ENCODE results near the gene SVIP.

Gene SVIP

DNA sequence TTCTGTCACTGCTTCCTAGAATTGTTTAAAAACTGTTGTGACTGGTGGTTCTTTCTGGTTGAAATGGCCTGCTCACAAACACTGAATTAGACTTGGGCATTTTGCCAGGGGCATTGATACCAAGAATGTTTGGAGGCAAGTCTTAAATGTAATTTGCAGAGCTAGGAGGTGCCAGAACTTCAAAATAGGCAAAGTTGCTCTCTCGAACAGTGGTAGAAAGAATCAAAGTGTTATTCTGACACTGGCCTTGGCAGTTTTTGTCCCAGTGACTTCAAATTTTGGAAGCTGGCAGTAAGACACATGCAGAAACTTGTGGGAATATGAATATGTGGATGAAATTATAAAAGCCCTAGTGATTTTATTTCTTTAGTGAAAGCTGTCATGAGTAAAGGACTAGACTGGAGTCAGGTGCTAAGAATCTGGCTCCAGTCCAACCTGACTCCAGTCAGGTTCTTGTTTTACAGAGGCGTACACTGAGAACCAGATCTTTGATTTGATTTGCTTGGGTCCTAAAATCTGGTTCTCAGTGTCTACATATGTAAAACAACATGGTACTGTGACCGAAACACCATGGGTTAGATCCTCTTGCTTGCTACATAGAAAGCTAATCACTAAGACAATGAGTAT is 20.9 kb downstream of the SVIP start:
- Mint-ChIP-seq H3K4me3 (no peak overlapping the region), H3K4me1 (ENCODE audit: low read depth) (no peaks in the 10 kb centered on the region), H3K36me3 (ENCODE audit: low read depth) (no peaks in the 10 kb centered on the region), H3K27me3 (ENCODE audit: low read depth) (no peaks in the 10 kb centered on the region), H3K9me3 (peaks cover 8% of the 10 kb centered on the region), H3K27ac (no peak overlapping the region)

DNA sequence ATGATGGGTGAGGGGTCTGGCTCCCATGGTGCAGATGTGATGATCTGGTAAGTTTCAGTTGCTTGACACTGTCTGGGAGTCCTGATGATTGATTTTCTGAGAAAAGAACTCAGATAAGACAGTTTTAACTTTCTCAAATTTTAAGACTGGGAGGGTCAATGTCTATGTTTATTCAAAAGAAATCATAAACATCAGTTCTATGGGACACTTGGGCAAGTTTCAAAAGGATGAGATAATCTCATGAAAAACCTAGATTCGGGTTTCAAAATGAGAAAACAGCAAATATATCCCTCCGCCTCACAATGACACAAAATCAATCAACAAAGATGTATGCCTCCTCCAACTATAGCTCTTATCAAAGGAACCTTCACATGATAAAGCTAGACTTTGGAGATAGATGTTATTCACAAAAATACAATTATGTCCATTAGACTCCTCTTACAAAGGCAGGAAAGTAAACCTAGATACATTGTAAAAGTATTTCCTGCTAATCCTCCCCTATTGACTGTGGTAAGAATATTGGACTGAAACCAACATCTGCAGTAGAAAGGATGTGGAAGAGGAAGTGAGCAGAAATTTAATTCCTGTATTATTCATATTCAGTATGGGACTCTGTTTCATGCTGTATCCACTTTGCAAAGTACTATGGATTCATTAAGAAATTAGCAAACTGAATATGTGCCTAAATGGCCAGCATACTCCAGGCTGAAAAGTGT is 21.6 kb downstream of the SVIP start:
- Mint-ChIP-seq H3K36me3 (ENCODE audit: low read depth) (no peaks in the 10 kb centered on the region), H3K27ac (no peak overlapping the region), H3K4me3 (no peak overlapping the region), H3K4me1 (ENCODE audit: low read depth) (no peaks in the 10 kb centered on the region), H3K9me3 (peaks cover 8% of the 10 kb centered on the region), H3K27me3 (ENCODE audit: low read depth) (no peaks in the 10 kb centered on the region)

DNA sequence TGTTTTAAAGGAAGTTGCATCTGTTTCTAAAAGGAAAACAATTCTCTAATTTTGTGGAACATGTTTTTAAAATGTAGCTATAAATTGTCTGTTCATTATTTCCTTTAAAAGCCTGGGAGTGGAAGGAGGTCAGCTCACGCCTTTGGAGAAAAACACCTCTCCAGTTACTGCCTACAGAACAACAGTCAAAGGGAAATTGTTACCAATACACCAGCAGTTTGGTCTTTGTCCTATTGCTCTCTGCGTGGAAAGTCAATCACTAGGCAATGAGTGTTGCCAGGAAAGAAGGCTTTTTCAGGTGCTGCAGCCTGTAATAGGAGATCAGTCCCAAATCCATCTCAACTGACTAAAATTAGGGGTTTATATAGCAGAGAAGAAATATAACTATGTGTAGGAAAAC is 22.2 kb downstream of the SVIP start:
- H3K27ac Mint-ChIP-seq = no peak overlapping the region
- no peak overlapping the region for H3K4me3 Mint-ChIP-seq
- no peaks in the 10 kb centered on the region for H3K4me1 Mint-ChIP-seq (ENCODE audit: low read depth)
- H3K27me3 Mint-ChIP-seq (ENCODE audit: low read depth) = no peaks in the 10 kb centered on the region
- no peaks in the 10 kb centered on the region for H3K36me3 Mint-ChIP-seq (ENCODE audit: low read depth)
- peaks cover 8% of the 10 kb centered on the region for H3K9me3 Mint-ChIP-seq

DNA sequence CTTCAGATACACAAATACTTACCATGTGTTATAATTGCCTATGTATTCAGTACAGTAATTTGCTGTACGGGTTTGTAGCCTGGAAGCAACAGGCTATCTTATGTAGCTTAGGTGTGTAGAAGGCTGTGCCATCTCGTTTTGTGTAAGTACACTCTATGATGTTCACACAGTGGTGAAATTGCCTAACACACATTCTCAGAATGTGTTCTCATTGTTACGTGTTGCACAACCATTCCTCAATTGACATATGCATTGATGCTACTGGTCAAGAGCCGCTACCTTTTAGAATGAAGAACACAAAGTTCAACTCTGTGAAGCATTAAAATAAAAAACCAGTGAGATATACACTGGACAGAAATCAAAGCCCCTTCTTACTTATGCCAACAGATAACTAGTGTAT is 26.7 kb downstream of the SVIP start:
- Mint-ChIP-seq H3K9me3 (no peaks in the 10 kb centered on the region), H3K27ac (no peak overlapping the region), H3K36me3 (ENCODE audit: low read depth) (no peaks in the 10 kb centered on the region), H3K4me3 (no peak overlapping the region), H3K4me1 (ENCODE audit: low read depth) (no peaks in the 10 kb centered on the region), H3K27me3 (ENCODE audit: low read depth) (peaks cover 6% of the 10 kb centered on the region)

DNA sequence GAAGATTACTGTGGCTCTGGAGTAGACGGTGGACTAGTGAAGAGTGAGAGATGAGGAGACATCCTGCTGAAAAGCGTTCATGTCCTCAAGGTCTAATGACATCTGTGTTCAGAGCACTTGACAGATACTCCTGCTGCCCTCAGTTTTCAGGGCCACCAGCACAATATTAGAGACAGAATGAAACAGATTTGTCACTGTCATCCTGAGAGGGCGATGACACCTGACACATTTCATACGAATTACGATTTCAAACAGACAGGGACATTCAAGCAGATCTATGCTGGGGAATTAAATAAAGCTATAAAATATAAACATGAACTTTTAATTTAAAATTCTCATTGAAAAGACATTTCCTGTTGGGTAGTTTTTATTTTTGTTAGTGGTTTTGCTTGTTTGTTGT is 29.1 kb downstream of the SVIP start:
- Mint-ChIP-seq H3K27me3 (ENCODE audit: low read depth) (peaks cover 11% of the 10 kb centered on the region), H3K36me3 (ENCODE audit: low read depth) (no peaks in the 10 kb centered on the region), H3K4me1 (ENCODE audit: low read depth) (no peaks in the 10 kb centered on the region), H3K4me3 (no peak overlapping the region), H3K9me3 (no peaks in the 10 kb centered on the region), H3K27ac (no peak overlapping the region)

DNA sequence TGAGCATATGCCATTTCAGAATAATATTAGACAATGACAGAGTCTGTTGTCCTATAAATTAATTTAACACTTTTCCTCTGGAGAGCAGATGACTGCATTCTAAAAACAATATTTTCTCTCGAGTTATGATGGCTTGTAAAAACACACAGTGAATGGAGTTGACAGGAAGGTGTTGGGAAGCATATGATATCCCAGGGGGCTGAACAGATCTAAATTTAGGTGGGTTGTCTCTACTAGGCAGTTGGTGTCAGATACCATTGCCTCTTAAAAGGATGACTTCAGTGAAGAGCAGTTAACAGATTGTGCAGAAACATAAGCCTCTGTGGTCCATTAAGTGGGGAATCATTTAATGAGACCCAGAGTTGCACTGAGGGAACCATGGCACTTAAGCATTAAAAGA is 30.7 kb downstream of the SVIP start:
- H3K27ac Mint-ChIP-seq = no peak overlapping the region
- no peaks in the 10 kb centered on the region for H3K9me3 Mint-ChIP-seq
- H3K4me3 Mint-ChIP-seq = no peak overlapping the region
- H3K36me3 Mint-ChIP-seq (ENCODE audit: low read depth) = no peaks in the 10 kb centered on the region
- no peaks in the 10 kb centered on the region for H3K4me1 Mint-ChIP-seq (ENCODE audit: low read depth)
- H3K27me3 Mint-ChIP-seq (ENCODE audit: low read depth) = peaks cover 11% of the 10 kb centered on the region

DNA sequence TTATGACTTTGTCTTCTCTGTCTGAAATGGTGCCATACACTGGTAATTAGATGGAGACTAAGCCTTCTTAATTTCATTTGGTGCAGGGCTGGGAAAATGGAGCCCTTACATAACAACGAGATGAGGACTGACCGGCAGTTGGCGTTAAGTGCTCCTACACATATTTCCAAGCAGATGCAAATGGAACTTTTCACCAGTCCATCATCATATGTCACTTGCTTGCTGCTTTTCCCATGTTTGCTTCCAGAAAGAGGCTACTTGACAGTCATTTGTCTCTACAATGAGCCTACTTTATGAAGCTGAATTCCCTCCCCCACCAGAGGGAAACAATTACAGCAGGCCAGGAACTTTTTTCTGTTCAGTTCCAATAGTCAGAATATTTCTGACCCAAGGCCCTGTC is 32.6 kb downstream of the SVIP start:
- Mint-ChIP-seq H3K27ac (no peak overlapping the region), H3K27me3 (ENCODE audit: low read depth) (peaks cover 14% of the 10 kb centered on the region), H3K9me3 (no peaks in the 10 kb centered on the region), H3K4me3 (no peak overlapping the region), H3K4me1 (ENCODE audit: low read depth) (no peaks in the 10 kb centered on the region), H3K36me3 (ENCODE audit: low read depth) (no peaks in the 10 kb centered on the region)

DNA sequence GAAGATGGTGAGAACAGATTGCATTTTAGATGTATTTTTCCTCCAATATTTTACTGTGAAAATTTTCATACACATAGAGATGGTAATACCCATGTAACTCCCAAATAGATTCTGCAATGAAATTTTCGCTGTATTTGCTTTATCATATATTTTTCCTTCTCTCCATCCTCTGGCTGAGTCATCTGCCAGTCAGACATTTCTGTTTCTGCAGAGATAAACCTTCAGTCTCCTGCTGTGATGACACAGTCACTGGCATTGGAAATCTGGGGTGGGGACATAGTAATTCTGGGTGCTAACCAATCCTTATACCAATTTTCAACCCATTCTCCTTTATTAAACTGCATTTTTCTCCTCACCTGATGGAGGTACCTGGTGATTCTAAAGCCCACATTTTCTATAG is 33.7 kb downstream of the SVIP start:
- H3K4me1 Mint-ChIP-seq (ENCODE audit: low read depth) = no peaks in the 10 kb centered on the region
- H3K27me3 Mint-ChIP-seq (ENCODE audit: low read depth) = peaks cover 14% of the 10 kb centered on the region
- H3K27ac Mint-ChIP-seq = no peak overlapping the region
- no peaks in the 10 kb centered on the region for H3K36me3 Mint-ChIP-seq (ENCODE audit: low read depth)
- no peak overlapping the region for H3K4me3 Mint-ChIP-seq
- no peaks in the 10 kb centered on the region for H3K9me3 Mint-ChIP-seq

DNA sequence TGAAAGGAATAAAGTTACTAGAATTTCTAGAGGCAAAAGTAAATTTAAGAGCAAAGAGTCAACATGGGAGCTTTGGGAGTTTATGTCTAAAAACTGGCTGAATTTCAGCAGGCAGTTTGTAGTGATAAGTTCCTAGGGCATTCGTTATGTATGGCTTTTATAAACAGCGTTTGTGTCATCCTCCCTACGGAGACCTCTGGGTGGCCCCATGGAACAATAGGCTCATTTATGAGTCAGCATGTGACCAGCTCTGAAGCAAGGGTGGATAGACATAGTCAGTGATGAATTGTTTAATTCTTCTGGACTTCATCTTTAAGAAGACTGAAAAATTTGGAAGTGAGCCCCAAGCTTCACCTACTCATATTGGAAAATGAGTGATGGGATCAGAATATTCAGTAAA is 37.1 kb downstream of the SVIP start:
- Mint-ChIP-seq H3K4me1 (ENCODE audit: low read depth) (no peaks in the 10 kb centered on the region), H3K4me3 (no peak overlapping the region), H3K27ac (no peak overlapping the region), H3K36me3 (ENCODE audit: low read depth) (no peaks in the 10 kb centered on the region), H3K27me3 (ENCODE audit: low read depth) (peaks cover 8% of the 10 kb centered on the region), H3K9me3 (no peaks in the 10 kb centered on the region)

DNA sequence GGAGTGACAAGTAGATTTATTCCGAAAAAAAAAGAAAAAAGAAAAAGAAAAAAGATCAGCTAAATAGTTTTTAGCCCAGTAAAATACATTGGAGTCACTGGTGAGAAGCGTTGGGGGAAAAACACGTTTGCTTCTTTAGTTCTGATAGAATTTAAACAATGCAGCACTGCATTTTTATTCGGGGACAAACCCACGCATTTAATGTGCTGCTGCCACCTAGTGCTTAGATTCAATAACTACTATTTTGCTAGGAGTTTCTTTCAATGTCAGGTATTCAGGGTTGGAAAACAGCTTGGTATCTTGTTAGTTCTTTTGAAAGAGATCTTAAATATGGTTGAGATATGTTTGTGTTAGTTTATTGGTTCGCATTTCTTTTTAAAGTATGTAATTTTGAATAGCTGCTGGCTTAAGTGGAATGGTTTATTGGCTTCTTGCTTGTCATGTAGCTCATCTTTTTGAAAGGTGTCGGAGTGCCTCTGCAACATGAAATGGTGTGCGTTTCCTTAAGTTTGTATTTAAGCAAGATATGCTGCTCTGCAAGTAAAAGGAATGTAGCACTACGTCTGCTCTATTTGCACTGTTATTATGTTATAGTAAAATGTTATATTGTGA is 41.9 kb downstream of the SVIP start:
- Mint-ChIP-seq H3K9me3 (no peaks in the 10 kb centered on the region), H3K4me3 (no peak overlapping the region), H3K36me3 (ENCODE audit: low read depth) (no peaks in the 10 kb centered on the region), H3K4me1 (ENCODE audit: low read depth) (no peaks in the 10 kb centered on the region), H3K27me3 (ENCODE audit: low read depth) (peaks cover 2% of the 10 kb centered on the region), H3K27ac (no peak overlapping the region)

DNA sequence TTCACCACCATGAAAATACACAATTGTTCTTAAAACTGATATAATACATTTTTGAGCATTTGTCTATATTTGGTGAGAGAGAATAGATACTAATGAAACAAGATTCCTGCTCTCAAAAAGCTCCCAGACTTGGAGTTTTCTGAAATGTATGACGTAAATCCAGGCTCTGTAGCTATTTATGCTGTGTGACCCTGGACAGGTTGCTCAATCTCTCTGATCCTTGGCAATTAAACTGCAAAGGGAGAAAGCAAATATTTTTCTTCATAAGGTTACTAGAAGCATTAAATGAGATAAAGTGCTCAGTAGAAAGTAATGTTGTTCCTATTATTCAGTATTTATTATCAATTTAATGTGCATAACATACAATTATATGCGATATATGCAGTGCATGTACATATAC is 42.5 kb downstream of the SVIP start:
- Mint-ChIP-seq H3K4me1 (ENCODE audit: low read depth) (no peaks in the 10 kb centered on the region), H3K36me3 (ENCODE audit: low read depth) (no peaks in the 10 kb centered on the region), H3K9me3 (no peaks in the 10 kb centered on the region), H3K4me3 (no peak overlapping the region), H3K27ac (no peak overlapping the region), H3K27me3 (ENCODE audit: low read depth) (no peaks in the 10 kb centered on the region)

DNA sequence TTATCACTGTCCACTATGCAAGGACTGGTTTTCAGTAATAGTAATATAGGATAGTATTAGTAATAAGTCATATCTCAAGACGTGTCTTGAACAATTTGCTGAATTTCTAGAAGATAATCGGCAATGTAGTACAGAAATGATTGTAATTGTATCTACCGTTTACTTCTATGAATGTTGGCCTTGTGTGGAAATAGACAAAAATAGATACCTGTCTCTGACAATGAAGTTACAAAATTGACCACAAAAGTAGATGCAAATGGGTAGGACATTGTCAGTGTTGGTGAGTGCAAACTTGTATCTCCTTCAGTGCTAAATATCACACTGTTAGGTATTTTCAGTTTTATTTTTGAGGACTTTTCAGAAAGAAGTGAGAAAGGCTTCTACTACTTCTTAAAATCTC is 43.1 kb downstream of the SVIP start:
- Mint-ChIP-seq H3K27me3 (ENCODE audit: low read depth) (no peaks in the 10 kb centered on the region), H3K27ac (no peak overlapping the region)

DNA sequence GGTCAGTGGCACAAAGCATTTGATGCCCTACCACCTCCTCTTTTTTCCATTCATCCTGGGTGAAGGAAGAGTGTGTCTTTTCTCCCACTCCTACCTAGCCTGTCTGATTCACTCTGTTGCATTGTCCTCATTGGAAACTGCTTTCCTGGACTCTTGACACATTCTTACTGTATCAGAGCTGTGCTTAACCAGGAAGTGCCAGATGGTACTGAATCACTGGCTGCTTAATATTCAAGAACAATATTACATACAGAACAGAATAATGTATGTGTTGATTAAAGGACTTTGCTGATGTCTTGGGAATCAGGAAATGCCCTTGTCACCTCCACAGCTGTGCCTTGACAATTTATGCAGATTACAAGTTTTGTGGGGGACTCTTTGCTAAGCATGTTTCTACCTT is 44.4 kb downstream of the SVIP start:
- H3K27me3 Mint-ChIP-seq (ENCODE audit: low read depth) = no peaks in the 10 kb centered on the region

More for the DNA sequence above, 43.1 kb downstream of the SVIP start:
- no peaks in the 10 kb centered on the region for H3K36me3 Mint-ChIP-seq (ENCODE audit: low read depth)
- no peaks in the 10 kb centered on the region for H3K4me1 Mint-ChIP-seq (ENCODE audit: low read depth)
- H3K4me3 Mint-ChIP-seq = no peak overlapping the region
- no peaks in the 10 kb centered on the region for H3K9me3 Mint-ChIP-seq

DNA sequence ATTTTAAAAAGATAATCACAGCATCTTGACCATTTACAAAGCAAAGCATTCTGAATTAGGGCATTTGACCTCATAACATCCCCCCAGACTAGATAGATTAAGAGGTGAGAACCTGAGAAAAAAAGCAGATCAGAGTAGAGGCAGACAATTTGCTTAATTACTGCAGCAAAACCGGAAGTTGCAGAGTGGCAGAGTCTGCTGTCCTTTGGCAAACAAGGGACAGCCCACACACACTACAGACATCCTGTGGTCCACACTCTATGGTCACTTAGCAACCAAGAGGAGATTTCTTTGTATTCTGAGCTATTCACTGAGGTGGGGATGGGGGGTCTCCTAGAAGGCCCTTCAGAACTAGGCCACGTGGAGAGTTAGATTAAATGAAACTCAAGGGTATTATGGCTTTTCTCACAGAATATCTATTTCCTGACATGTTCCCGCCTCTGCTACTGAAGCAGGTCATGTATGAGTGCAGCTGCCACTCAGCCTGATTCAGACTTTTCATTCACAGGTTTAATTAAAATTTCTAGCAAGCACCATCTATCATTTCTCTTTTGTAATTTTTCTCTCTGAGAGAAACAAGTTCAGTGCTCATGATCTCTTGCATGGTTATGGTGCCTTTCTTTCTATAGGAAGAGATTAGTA is 48.5 kb downstream of the SVIP start:
- Mint-ChIP-seq H3K4me3 (no peak overlapping the region), H3K36me3 (ENCODE audit: low read depth) (no peaks in the 10 kb centered on the region), H3K27me3 (ENCODE audit: low read depth) (peaks cover 5% of the 10 kb centered on the region), H3K9me3 (no peaks in the 10 kb centered on the region), H3K27ac (no peak overlapping the region), H3K4me1 (ENCODE audit: low read depth) (peaks cover 2% of the 10 kb centered on the region)

More for the DNA sequence above, 44.4 kb downstream of the SVIP start:
- no peaks in the 10 kb centered on the region for H3K9me3 Mint-ChIP-seq
- H3K4me3 Mint-ChIP-seq = no peak overlapping the region
- H3K27ac Mint-ChIP-seq = no peak overlapping the region
- no peaks in the 10 kb centered on the region for H3K36me3 Mint-ChIP-seq (ENCODE audit: low read depth)
- H3K4me1 Mint-ChIP-seq (ENCODE audit: low read depth) = peaks cover 2% of the 10 kb centered on the region

DNA sequence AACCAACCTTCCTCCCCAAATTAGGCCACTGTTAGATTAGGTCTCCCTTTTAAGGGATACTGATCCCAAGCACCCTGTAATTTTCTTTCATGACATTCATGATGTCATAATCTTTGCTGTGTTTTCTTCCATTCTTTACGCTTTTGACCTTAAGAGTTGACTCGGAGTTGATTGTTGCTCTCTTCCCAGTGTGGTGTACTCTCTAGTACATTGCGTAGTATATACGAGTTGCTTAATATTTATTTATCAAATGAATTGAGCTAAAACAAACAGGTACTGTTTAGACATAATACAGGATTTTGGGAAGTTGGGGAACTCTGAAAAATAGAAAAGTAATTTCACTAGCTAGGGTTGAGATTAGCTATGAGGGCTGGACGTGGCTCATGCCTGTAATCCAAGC is 49.8 kb downstream of the SVIP start:
- Mint-ChIP-seq H3K36me3 (ENCODE audit: low read depth) (no peaks in the 10 kb centered on the region), H3K4me1 (ENCODE audit: low read depth) (peaks cover 2% of the 10 kb centered on the region), H3K27me3 (ENCODE audit: low read depth) (peaks cover 5% of the 10 kb centered on the region), H3K27ac (no peak overlapping the region), H3K9me3 (no peaks in the 10 kb centered on the region), H3K4me3 (no peak overlapping the region)

All from T-helper 1 cell treated with Interleukin-12 subunit alpha and Interleukin-12 subunit beta and Interleukin-4 antibody, amounts not matched to agents 30 μg/mL and 1 μg/mL, for 36 hours (primary cell).